ENCODE data around the gene CLEC2A.
"Not testable (repeated sequence)": the region's sequence is repeated elsewhere in the genome, so short reads cannot be mapped to it uniquely, and the experiment has no call there.

DNA sequence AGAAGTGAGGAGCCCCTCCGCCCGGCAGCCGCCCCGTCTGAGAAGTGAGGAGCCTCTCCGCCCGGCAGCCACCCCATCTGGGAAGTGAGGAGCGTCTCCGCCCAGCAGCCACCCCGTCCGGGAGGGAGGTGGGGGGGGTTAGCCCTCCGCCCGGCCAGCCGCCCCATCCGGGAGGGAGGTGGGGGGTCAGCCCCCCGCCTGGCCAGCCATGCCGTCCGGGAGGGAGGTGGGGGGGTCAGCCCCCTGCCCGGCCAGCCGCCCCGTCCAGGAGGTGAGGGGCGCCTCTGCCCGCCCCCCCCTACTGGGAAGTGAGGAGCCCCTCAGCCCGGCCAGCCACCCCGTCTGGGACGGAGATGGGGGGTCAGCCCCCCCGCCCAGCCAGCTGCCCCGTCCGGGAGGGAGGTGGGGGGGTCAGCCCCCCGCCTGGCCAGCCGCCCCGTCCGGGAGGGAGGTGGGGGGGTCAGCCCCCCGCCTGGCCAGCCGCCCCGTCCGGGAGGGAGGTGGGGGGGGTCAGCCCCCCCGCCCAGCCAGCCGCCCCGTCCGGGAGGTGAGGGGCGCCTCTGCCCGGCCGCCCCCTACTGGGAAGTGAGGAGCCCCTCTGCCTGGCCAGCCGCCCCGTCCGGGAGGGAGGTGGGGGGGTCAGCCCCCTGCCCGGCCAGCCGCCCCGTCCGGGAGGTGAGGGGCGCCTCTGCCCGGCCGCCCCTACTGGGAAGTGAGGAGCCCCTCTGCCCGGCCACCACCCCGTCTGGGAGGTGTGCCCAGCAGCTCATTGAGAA, 21.0 kb upstream of the CLEC2A start:
- TF ChIP-seq CTCF (IDR thresholded peaks at IDR 0.05); ZFX (IDR thresholded peaks at IDR 0.05; ENCODE audit: borderline replicate concordance): not testable (repeated sequence)
